Immature natural killer cell (primary cell): ENCODE measurements around the gene RALGPS1. TPM values are rescaled to one million over a fixed set of nuclear protein-coding genes. Genes with fewer than 3 reads are reported as not detected.
A peak's percentile ranks its signal among the peaks of the same experiment; 100 is the strongest.

Experiments used
- DNase-seq, 3 donors: peaks; one replicate each; pipeline ENCODE4 v3.0.0; 2022; ENCODE audit warnings: mixed read lengths in 1 of 3
- H3K27ac Mint-ChIP-seq, 6 donors: one replicate each; pipeline ENCODE4 v1.8.0; 2020; ENCODE audit warnings: mixed read lengths in 6 of 6, mild to moderate bottlenecking in 5 of 6, inconsistent platforms in 4 of 6, moderate library complexity in 3 of 6
- H3K27me3 Mint-ChIP-seq, 3 donors: one replicate each; pipeline ENCODE4 v1.8.0; 2020 to 2021; ENCODE audit warnings: low read depth in 3 of 3, mild to moderate bottlenecking in 3 of 3, mixed read lengths in 3 of 3, moderate library complexity in 3 of 3, inconsistent platforms in 1 of 3
- H3K36me3 Mint-ChIP-seq, 3 donors: one replicate each; pipeline ENCODE4 v1.8.0; 2020; ENCODE audit warnings: mixed read lengths in 3 of 3, inconsistent platforms in 2 of 3, mild to moderate bottlenecking in 2 of 3
- H3K4me1 Mint-ChIP-seq, 2 donors: one replicate each; pipeline ENCODE4 v1.8.0; 2020; ENCODE audit warnings: inconsistent platforms in 2 of 2, mild to moderate bottlenecking in 2 of 2, mixed read lengths in 2 of 2, moderate library complexity in 1 of 2
- H3K4me3 Mint-ChIP-seq, 5 donors: one replicate each; pipeline ENCODE4 v1.8.0; 2020; ENCODE audit warnings: mild to moderate bottlenecking in 5 of 5, mixed read lengths in 5 of 5, inconsistent platforms in 3 of 5, moderate library complexity in 3 of 5
- H3K9me3 Mint-ChIP-seq, 6 donors: one replicate each; pipeline ENCODE4 v1.8.0; 2020; ENCODE audit warnings: mild to moderate bottlenecking in 6 of 6, mixed read lengths in 6 of 6, inconsistent platforms in 4 of 6, moderate library complexity in 3 of 6
- polyA plus RNA-seq, 3 donors: library from polyadenylated mRNA; unstranded; fragments of 300-500 nt; fragmentation: Illumina TruSeq; gene quantifications; one replicate each; pipeline ENCODE4 v1.2.3, GENCODE V29; 2021

Gene RALGPS1
- polyA plus RNA-seq, 3 donors from 2014 or later, result 2.6 to 3.4 (median 2.9) TPM

DNA sequence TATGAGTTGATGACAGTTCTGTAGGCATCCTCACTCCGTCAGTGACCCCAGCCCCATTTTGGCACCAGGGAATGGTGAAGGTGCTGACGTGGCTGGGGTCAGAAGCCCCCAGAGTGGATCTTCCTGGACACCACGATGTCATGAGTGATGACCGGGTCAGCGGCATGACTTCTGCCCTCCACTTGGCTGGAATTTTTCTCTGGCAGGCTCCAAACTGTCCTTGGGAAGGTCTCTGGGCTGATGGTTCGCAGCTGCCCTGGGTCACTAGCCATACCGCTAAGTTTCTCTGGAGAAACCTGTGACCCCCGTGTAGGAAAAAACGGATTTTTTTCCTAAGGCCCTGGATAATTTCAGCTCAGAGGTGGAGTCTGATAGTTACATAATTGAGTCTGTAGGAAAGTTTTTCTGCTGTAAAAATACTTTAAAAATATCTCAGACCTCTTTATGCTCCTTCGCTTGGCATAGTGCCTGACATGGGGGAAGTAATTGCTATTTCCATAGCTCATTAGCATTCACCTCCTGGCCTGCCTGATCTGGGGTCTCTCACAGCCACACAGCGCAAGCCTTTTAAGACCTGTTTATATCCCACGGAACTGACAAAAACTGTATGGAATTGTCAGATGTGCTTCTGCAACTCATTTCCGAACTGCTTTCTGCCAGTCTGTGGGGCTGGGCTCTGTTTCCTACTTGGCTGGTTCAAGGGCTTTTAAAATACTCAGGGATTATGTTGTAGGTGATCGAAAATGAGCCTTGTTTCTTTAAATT is 138.7 kb downstream of the RALGPS1 start:
- H3K27ac Mint-ChIP-seq, result peak overlapping the region in 1 of 6 donors; percentile 4
- DNase-seq, result no peak
- H3K36me3 Mint-ChIP-seq, result peaks cover 0 to 17% (median 16%) of the 10 kb centered on the region in 3 donors
- H3K4me3 Mint-ChIP-seq, result no peak overlapping the region
- peaks cover 0 to 3% (median under 1%) of the 10 kb centered on the region in 3 donors for H3K27me3 Mint-ChIP-seq
- H3K4me1 Mint-ChIP-seq, result peaks cover 16 to 23% of the 10 kb centered on the region in 2 donors
- H3K9me3 Mint-ChIP-seq, result no peaks in the 10 kb centered on the region

DNA sequence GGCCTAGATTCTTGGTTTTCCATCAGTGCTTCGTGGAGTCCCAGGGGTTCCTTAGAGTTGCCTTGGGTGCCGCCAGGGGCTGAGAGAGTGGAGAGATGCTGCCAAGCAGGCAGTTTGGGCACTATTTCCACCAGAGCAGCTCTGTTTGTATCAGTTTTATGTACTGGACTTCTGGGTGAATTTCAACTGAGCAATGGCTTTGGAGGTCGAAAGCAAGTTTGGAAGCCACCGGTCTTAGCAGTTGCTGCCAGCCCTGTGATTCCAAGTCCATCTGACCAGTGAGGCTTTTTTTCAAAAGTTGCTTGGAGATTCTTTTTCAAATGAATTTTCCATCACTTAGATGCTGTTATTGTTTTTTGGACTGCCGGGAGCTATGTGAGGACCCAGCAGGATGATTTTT is 139.4 kb downstream of the RALGPS1 start:
- Mint-ChIP-seq H3K27me3 (peaks cover 0 to 3% (median 2%) of the 10 kb centered on the region in 3 donors), H3K27ac (no peak overlapping the region), H3K36me3 (peaks cover 0 to 22% (median 17%) of the 10 kb centered on the region in 3 donors), H3K4me1 (peaks cover 9 to 16% of the 10 kb centered on the region in 2 donors), H3K9me3 (no peaks in the 10 kb centered on the region), H3K4me3 (no peak overlapping the region)
- DNase-seq, result no peak

- H3K27ac Mint-ChIP-seq, result peak overlapping the region in 1 of 6 donors; percentile 17
- H3K4me1 Mint-ChIP-seq, result no peaks in the 10 kb centered on the region
- H3K9me3 Mint-ChIP-seq, result no peaks in the 10 kb centered on the region
These were observed 141.3 kb downstream of the RALGPS1 start for GRCh38 chr9:127055745-127056402.

DNA sequence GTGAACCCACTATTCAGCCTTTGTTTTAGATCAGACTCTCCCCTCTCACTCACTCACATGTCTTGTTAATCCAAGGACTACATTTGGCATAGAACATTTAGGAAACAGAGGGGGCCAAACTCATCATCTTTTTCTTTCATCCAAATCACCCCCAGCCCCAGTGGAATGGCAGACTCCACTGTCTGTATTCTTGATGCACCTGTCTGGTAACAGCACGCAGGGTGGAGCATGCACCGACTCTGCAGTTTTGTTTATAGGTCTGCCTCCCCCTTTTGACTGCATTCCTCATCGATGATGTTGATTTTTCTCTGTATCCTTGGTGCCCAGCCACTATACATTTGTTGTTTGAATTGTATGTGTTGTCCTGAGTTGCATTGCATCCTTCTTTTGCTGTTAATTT is 141.9 kb downstream of the RALGPS1 start:
- Mint-ChIP-seq H3K27me3 (peaks cover 0 to 2% (median 0%) of the 10 kb centered on the region in 3 donors), H3K4me1 (no peaks in the 10 kb centered on the region), H3K27ac (peak overlapping the region in 1 of 6 donors; percentile 12), H3K9me3 (no peaks in the 10 kb centered on the region), H3K4me3 (no peak overlapping the region), H3K36me3 (peaks cover 0 to 24% (median 20%) of the 10 kb centered on the region in 3 donors)
- DNase-seq, result no peak

More at GRCh38 chr9:127055745-127056402, 141.3 kb downstream of the RALGPS1 start:
- DNase-seq, result no peak
- Mint-ChIP-seq H3K4me3 (no peak overlapping the region), H3K36me3 (peaks cover 0 to 23% (median 21%) of the 10 kb centered on the region in 3 donors), H3K27me3 (peaks cover 0 to 2% (median 0%) of the 10 kb centered on the region in 3 donors)

- Mint-ChIP-seq H3K27me3 (peaks cover 0 to 2% (median 0%) of the 10 kb centered on the region in 3 donors), H3K9me3 (no peaks in the 10 kb centered on the region), H3K4me3 (no peak overlapping the region), H3K4me1 (no peaks in the 10 kb centered on the region), H3K36me3 (peaks cover 0 to 23% (median 14%) of the 10 kb centered on the region in 3 donors), H3K27ac (peak overlapping the region in 2 of 6 donors; percentile 6 to 11)
- DNase-seq, result no peak
These were observed 143.5 kb downstream of the RALGPS1 start for GRCh38 chr9:127058011-127058644.

DNA sequence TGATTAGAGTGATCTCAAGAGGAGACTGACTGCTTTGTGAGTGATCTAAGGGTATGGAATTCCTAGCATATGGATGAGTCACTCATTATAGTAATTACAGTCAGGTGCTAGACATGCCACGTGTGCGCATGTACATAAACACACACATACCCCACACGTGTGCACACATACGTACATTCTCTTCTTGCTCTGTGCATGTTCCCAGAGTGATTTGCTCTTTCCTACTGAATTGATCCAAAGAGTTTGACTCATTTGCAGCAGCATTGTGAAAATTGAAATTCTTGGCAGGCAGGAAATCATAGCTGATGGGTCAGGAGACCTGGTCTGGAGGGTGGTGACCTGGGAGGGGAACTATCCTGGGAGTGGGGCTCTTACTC is 144.1 kb downstream of the RALGPS1 start:
- peaks cover 0 to 21% (median 14%) of the 10 kb centered on the region in 3 donors for H3K36me3 Mint-ChIP-seq
- DNase-seq, result no peak
- H3K4me1 Mint-ChIP-seq, result no peaks in the 10 kb centered on the region
- peaks cover 0 to 2% (median 0%) of the 10 kb centered on the region in 3 donors for H3K27me3 Mint-ChIP-seq
- peak overlapping the region in 2 of 6 donors; percentile 11 to 31 for H3K27ac Mint-ChIP-seq
- H3K9me3 Mint-ChIP-seq, result no peaks in the 10 kb centered on the region
- no peak overlapping the region for H3K4me3 Mint-ChIP-seq

DNA sequence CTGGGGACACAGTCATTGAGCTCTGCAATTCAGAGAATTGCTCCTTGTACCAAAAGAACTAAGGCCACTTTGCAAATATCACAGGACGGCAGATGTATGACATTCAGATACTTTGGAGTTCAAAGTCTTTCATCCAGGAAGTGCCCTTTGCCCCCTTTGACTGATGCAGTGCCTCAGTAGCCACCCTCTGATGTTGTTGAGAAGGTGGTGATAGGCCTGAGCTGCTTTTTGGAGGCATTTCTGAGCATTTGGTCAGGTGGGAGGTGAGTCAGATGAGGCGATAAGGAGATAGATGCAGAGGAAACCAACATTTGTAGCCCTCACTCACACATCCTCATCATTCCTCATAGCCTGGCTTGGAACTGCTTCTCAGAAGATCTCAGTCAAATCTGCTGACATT is 144.4 kb downstream of the RALGPS1 start:
- no peaks in the 10 kb centered on the region for H3K4me1 Mint-ChIP-seq
- no peak overlapping the region for H3K4me3 Mint-ChIP-seq
- H3K9me3 Mint-ChIP-seq, result no peaks in the 10 kb centered on the region
- DNase-seq, result no peak
- H3K36me3 Mint-ChIP-seq, result peaks cover 0 to 17% (median 14%) of the 10 kb centered on the region in 3 donors
- H3K27ac Mint-ChIP-seq, result peak overlapping the region in 3 of 6 donors; percentile 31 to 42 (median 41)
- peaks cover 0 to 2% (median 0%) of the 10 kb centered on the region in 3 donors for H3K27me3 Mint-ChIP-seq

DNA sequence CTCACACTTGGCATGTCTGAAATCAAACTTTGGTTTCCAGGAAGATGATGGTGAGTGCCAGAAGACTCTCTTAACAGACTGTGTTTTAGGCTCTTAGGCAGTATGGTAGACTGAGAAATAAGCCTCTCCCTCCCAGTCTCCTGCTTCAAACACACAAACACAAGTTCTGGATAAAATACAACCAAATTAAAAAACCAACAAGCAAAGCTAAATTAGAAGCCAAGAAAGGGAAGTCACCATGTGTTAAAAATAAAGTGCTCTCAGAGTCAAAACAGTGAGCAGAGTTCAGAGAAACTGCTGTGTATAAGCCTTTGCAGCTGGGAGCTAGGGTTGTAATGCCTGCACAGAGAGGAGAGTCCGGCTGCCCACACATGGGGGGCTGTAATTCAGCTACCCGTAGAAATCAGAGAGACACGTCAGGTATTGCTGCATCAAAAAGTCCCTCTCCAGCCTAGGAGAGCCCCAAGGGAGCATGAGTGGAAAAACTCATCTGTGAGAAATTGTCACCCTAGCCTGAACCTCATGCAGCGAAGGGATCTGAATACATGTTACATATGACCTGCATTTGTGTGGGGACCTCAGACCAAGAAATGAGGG is 145.3 kb downstream of the RALGPS1 start:
- no peaks in the 10 kb centered on the region for H3K9me3 Mint-ChIP-seq
- peak overlapping the region in 2 of 6 donors; percentile 41 to 50 for H3K27ac Mint-ChIP-seq
- peaks cover 0 to 16% (median 14%) of the 10 kb centered on the region in 3 donors for H3K36me3 Mint-ChIP-seq
- no peak overlapping the region for H3K4me3 Mint-ChIP-seq
- peaks cover 0 to 2% (median 0%) of the 10 kb centered on the region in 3 donors for H3K27me3 Mint-ChIP-seq
- DNase-seq, result no peak
- no peaks in the 10 kb centered on the region for H3K4me1 Mint-ChIP-seq

DNA sequence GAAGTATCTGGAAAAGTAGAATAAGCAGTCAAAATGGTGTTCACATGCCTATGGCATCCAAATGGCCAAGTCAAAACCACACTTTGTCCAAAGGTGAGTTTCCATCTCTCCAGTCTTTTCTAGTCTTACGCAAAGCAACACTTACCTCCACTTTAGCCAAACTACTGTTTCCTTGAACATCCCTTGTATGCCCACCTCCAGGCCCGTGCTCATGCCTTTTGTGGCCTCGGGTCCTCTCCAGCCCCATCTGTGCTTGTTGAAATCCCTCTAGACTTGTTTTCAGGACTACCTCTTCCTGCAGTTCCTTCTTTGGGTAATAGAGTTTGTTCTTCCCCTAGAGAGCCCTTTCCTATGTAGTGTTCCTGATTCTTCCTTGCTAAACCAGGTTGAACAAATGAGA is 146.8 kb downstream of the RALGPS1 start:
- H3K9me3 Mint-ChIP-seq, result no peaks in the 10 kb centered on the region
- peaks cover 3 to 16% (median 15%) of the 10 kb centered on the region in 3 donors for H3K36me3 Mint-ChIP-seq
- no peak overlapping the region for H3K4me3 Mint-ChIP-seq
- DNase-seq, result no peak
- H3K27me3 Mint-ChIP-seq, result peaks cover 0 to 2% (median 0%) of the 10 kb centered on the region in 3 donors
- H3K4me1 Mint-ChIP-seq, result no peaks in the 10 kb centered on the region
- H3K27ac Mint-ChIP-seq, result no peak overlapping the region

- Mint-ChIP-seq H3K4me1 (no peaks in the 10 kb centered on the region), H3K27me3 (no peaks in the 10 kb centered on the region), H3K36me3 (peaks cover 7 to 16% (median 15%) of the 10 kb centered on the region in 3 donors), H3K27ac (no peak overlapping the region), H3K9me3 (no peaks in the 10 kb centered on the region), H3K4me3 (no peak overlapping the region)
- DNase-seq, result no peak
These were observed 149.8 kb downstream of the RALGPS1 start for GRCh38 chr9:127064335-127064734.

DNA sequence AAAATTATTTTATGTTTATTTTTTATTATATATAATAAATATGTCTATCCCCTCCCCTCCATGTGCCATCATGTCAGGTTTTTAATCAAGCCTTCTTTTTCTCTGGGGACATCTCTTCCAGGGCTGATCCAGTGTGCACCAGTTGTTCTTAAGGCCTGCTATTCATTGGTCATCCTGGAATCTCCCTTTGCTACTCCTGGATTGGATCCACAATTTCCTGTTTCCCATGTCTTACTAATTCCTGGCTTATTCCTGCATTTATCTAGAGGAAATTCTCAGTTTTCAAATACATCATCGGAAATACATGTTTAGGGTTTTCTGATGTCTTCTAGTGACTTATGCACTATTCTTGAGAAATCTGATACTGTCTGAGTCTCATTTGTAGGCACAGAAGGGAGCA is 151.0 kb downstream of the RALGPS1 start:
- H3K4me3 Mint-ChIP-seq, result no peak overlapping the region
- no peaks in the 10 kb centered on the region for H3K4me1 Mint-ChIP-seq
- H3K9me3 Mint-ChIP-seq, result no peaks in the 10 kb centered on the region
- peaks cover 7 to 16% (median 15%) of the 10 kb centered on the region in 3 donors for H3K36me3 Mint-ChIP-seq
- H3K27me3 Mint-ChIP-seq, result no peaks in the 10 kb centered on the region
- H3K27ac Mint-ChIP-seq, result no peak overlapping the region
- DNase-seq, result no peak

DNA sequence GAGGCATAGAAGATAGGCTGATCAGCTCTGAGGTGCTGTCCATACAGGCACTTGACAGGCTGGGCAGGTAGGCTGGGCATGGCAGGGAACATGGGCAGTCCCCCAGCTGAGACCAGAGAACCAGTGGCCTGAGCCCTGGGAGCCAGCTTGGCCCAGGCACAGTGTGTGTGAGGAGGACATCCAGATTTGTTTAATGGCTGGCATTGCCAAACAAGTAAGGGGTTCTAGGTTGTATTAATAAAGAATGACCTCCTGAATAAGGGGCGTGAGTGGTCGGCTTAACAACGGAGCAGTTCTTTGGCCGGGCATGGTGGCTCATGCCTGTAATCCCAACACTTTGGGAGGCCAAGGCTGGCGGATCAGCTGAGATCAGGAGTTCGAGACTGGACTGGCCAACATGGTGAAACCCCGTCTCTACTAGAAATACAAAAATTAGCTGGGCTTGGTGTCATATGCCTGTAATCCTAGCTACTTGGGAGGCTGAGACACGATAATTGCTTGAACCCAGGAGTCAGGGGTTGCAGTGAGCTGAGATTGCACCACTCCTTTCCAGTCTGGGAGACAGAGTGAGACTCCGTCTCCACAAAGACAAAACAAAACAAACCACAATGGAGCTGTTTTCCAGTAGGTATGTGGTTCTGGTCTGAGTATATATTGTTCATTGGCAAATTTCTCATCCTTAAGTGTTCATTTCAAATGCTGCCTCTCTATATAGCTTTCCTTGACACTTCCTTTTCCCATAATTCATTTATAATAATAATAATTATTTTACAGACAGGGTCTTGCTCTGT is 151.7 kb downstream of the RALGPS1 start:
- no peak overlapping the region for H3K27ac Mint-ChIP-seq
- no peaks in the 10 kb centered on the region for H3K4me1 Mint-ChIP-seq
- H3K9me3 Mint-ChIP-seq, result no peaks in the 10 kb centered on the region
- DNase-seq, result no peak
- no peaks in the 10 kb centered on the region for H3K27me3 Mint-ChIP-seq
- H3K36me3 Mint-ChIP-seq, result peaks cover 9 to 19% (median 17%) of the 10 kb centered on the region in 3 donors
- no peak overlapping the region for H3K4me3 Mint-ChIP-seq

DNA sequence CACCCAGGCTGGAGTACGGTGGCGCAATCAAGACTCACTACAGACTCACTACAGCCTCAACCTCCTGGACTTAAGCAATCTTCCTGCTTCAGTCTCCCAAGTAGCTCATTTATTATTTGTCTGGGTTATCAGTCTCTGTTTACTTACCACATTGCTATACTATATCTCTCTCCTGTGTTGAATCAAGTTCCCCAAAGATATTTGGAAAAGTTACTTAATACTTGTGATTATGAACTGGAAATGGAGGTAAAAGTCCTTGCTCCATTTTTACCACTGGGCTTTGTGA is 152.2 kb downstream of the RALGPS1 start:
- Mint-ChIP-seq H3K27me3 (peaks cover 0 to under 1% (median 0%) of the 10 kb centered on the region in 3 donors), H3K9me3 (peaks cover 0 to 3% (median under 1%) of the 10 kb centered on the region in 6 donors), H3K27ac (peak overlapping the region in 1 of 6 donors; percentile 58), H3K36me3 (peaks cover 14 to 25% (median 18%) of the 10 kb centered on the region in 3 donors), H3K4me3 (no peak overlapping the region), H3K4me1 (no peaks in the 10 kb centered on the region)
- no peak for DNase-seq
